GM19328 (cell line): ENCODE results near the gene KRTAP5-11.
"Not testable (repeated sequence)": the region's sequence is repeated elsewhere in the genome, so short reads cannot be mapped to it uniquely, and the experiment has no call there.

Experiments
- ATAC-seq: cut with Tn5 transposase; IDR thresholded peaks from one replicate; pipeline ENCODE4 v1.9.1; 2021; ENCODE audit warnings: mild to moderate bottlenecking, moderate library complexity; ENCODE audit not compliant: unreplicated experiment

Gene KRTAP5-11

GRCh38 chr11:71558996-71559395, 23.7 kb downstream of the KRTAP5-11 start:
- no peak for ATAC-seq

- no peak for ATAC-seq
These were observed 25.4 kb downstream of the KRTAP5-11 start for GRCh38 chr11:71557257-71557656.

GRCh38 chr11:71556018-71556417, 26.7 kb downstream of the KRTAP5-11 start:
- ATAC-seq = no peak

GRCh38 chr11:71555508-71555907, 27.2 kb downstream of the KRTAP5-11 start:
- no peak for ATAC-seq

GRCh38 chr11:71554996-71555395, 27.7 kb downstream of the KRTAP5-11 start:
- ATAC-seq = no peak

- no peak for ATAC-seq
These were observed 31.0 kb downstream of the KRTAP5-11 start for GRCh38 chr11:71551711-71552110.

- ATAC-seq = no peak
These were observed 33.9 kb downstream of the KRTAP5-11 start for GRCh38 chr11:71548716-71549151.

- ATAC-seq = no peak
These were observed 34.6 kb downstream of the KRTAP5-11 start, which contains the start of gene KRTAP5-9 for GRCh38 chr11:71548120-71548519. Gene KRTAP5-9 (plus strand): TSS chr11:71548420. CDS start chr11:71548658, 238 bp downstream.

- ATAC-seq = no peak
These were observed 37.2 kb downstream of the KRTAP5-11 start for GRCh38 chr11:71545405-71545966.

GRCh38 chr11:71544525-71545214, 38.0 kb downstream of the KRTAP5-11 start:
- ATAC-seq = no peak

GRCh38 chr11:71543866-71544265, 38.8 kb downstream of the KRTAP5-11 start:
- no peak for ATAC-seq

GRCh38 chr11:71542879-71543777, 39.5 kb downstream of the KRTAP5-11 start:
- ATAC-seq = no peak

GRCh38 chr11:71542382-71542781, 40.3 kb downstream of the KRTAP5-11 start:
- ATAC-seq = no peak

GRCh38 chr11:71540521-71541304, 42.0 kb downstream of the KRTAP5-11 start:
- ATAC-seq = not testable (repeated sequence)

GRCh38 chr11:71539971-71540370, 42.7 kb downstream of the KRTAP5-11 start:
- not testable (repeated sequence) for ATAC-seq

- no peak for ATAC-seq
These were observed 43.7 kb downstream of the KRTAP5-11 start for GRCh38 chr11:71539017-71539416.

- ATAC-seq = no peak
These were observed 44.0 kb downstream of the KRTAP5-11 start for GRCh38 chr11:71538666-71538990.

GRCh38 chr11:71537977-71538665, 44.6 kb downstream of the KRTAP5-11 start, which contains the start of gene KRTAP5-8:
Gene KRTAP5-8 (plus strand): TSS chr11:71538025. CDS start chr11:71538056, 31 bp downstream.
- ATAC-seq = not testable (repeated sequence)

GRCh38 chr11:71537537-71537936, 45.1 kb downstream of the KRTAP5-11 start:
- no peak for ATAC-seq

GRCh38 chr11:71535825-71536224, 46.9 kb downstream of the KRTAP5-11 start:
- ATAC-seq = no peak
